ENCODE measurements around the gene MEGF11.

Gene MEGF11

DNA sequence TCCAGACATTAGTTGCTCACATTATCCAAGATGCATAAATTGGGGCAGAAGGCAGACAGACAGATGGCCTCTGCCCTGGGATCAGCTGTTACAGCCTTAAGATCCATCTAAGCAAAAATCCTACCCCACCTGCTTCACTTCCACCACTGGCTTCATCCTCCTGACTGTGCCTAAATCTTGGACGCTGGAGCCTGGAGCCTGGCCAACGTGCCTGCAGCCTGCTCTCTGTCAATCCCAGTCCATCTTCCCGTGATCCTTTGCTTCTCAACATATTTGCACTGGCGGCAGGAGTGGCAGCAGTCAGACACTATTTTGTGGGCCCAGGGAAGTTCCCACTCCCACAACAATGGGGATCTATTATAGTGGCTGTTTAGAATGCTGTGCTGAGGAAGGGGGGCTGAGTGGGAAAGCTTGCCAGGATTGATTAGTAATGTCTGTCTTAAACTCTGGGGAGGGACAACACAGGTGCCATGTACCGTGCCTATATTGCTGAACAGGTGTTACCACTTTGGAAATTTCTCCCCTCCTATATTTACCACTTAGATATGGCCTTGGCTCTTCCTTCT, 121.2 kb downstream of the MEGF11 start:
- ATAC-seq: no peak
- TF ChIP-seq PPARA (CRISPR knock-in tag; IDR thresholded peaks at IDR 0.05; ENCODE audit: borderline replicate concordance): no peak
- TF ChIP-seq CREB5 (CRISPR knock-in tag; IDR thresholded peaks at IDR 0.05; ENCODE audit: low read depth): no peak
- TF ChIP-seq TOX (CRISPR knock-in tag; IDR thresholded peaks at IDR 0.05; ENCODE audit: borderline replicate concordance): no peak
- TF ChIP-seq POU6F1 (CRISPR knock-in tag; IDR thresholded peaks at IDR 0.05; ENCODE audit: borderline replicate concordance, low read depth): no peak
- TF ChIP-seq ZFP30 (CRISPR knock-in tag; IDR thresholded peaks at IDR 0.05): no peak
- TF ChIP-seq ZNF565 (CRISPR knock-in tag; conservative IDR thresholded peaks at IDR 0.05; ENCODE audit: low read depth): no peak
- TF ChIP-seq RARB (CRISPR knock-in tag; IDR thresholded peaks at IDR 0.05): no peak

DNA sequence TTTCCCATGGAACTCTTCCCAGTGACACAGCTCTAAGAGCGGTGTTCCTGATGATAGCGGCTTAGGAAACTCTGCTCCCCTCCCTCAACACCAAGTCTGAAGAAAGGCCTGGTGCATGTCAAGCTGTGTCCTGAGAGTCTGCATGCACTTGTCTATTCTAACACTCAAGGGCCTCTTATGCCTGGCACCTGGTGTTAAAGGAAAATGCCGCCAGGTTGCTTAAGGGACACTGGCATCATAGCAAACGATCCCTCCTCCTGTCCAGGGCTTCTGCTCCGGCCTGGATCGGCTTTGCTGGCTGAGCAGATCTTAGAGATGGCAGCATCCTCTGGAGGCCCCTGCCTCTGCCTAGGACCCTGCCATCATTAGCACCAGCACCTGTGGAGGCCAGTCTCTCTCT, 121.7 kb downstream of the MEGF11 start:
- no peak for ATAC-seq
- TF ChIP-seq ISL1 (CRISPR knock-in tag; IDR thresholded peaks at IDR 0.05): no peak
- no peak for TF ChIP-seq PATZ1 (CRISPR knock-in tag; IDR thresholded peaks at IDR 0.05; ENCODE audit: borderline replicate concordance)
- TF ChIP-seq CSDC2 (CRISPR knock-in tag; IDR thresholded peaks at IDR 0.05): no peak
- TF ChIP-seq, protein P1, sequence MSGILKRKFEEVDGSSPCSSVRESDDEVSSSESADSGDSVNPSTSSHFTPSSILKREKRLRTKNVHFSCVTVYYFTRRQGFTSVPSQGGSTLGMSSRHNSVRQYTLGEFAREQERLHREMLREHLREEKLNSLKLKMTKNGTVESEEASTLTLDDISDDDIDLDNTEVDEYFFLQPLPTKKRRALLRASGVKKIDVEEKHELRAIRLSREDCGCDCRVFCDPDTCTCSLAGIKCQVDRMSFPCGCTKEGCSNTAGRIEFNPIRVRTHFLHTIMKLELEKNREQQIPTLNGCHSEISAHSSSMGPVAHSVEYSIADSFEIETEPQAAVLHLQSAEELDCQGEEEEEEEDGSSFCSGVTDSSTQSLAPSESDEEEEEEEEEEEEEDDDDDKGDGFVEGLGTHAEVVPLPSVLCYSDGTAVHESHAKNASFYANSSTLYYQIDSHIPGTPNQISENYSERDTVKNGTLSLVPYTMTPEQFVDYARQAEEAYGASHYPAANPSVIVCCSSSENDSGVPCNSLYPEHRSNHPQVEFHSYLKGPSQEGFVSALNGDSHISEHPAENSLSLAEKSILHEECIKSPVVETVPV (CRISPR knock-in tag; IDR thresholded peaks at IDR 0.05): no peak
- no peak for TF ChIP-seq TOX (CRISPR knock-in tag; IDR thresholded peaks at IDR 0.05; ENCODE audit: borderline replicate concordance)
- no peak for TF ChIP-seq ZFP30 (CRISPR knock-in tag; IDR thresholded peaks at IDR 0.05)
- no peak for TF ChIP-seq RARB (CRISPR knock-in tag; IDR thresholded peaks at IDR 0.05)
- no peak for TF ChIP-seq ESRRG (CRISPR knock-in tag; IDR thresholded peaks at IDR 0.05)
- TF ChIP-seq ZNF8 (CRISPR knock-in tag; IDR thresholded peaks at IDR 0.05): no peak
- no peak for TF ChIP-seq PPARA (CRISPR knock-in tag; IDR thresholded peaks at IDR 0.05; ENCODE audit: borderline replicate concordance)

DNA sequence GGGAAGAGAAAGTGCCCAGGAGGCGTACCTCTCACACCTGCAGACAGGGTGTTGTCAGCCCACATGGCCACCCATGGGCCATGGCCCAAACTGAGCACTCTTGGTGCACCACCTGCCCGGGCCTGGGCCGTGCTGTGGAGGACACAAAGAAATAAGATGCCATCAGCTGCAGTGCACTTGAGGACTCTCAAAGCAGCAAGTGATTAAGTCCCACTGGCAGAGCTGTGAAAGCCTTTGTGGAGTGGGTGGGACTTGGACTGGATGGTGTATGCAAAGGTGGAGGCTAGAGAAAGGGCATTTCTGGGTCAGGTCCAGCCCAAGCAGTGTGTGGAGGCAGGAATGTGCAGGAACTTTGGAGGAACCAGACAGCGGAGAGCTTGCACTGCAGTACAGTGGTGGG, 122.3 kb downstream of the MEGF11 start:
- no peak for ATAC-seq
- TF ChIP-seq CSDC2 (CRISPR knock-in tag; IDR thresholded peaks at IDR 0.05): no peak
- TF ChIP-seq ZFP30 (CRISPR knock-in tag; IDR thresholded peaks at IDR 0.05): no peak

GRCh38 chr15:66130496-66131034, 123.0 kb downstream of the MEGF11 start:
- no peak for ATAC-seq
- TF ChIP-seq POU6F1 (CRISPR knock-in tag; IDR thresholded peaks at IDR 0.05; ENCODE audit: borderline replicate concordance, low read depth) (no peak), ZC3H10 (CRISPR knock-in tag; IDR thresholded peaks at IDR 0.05) (no peak), GLIS3 (CRISPR knock-in tag; IDR thresholded peaks at IDR 0.05) (no peak), CSDC2 (CRISPR knock-in tag; IDR thresholded peaks at IDR 0.05) (no peak), ARNTL (CRISPR knock-in tag; IDR thresholded peaks at IDR 0.05; ENCODE audit: borderline replicate concordance, low read depth) (no peak)
- TF ChIP-seq, protein P1 (CRISPR knock-in tag; IDR thresholded peaks at IDR 0.05): no peak
